Endothelial cell of umbilical vein (primary cell): ENCODE measurements around the gene CORO1A. TPM values are rescaled to one million over a fixed set of nuclear protein-coding genes. Genes with fewer than 3 reads are reported as not detected.

Experiments
- BruUV-seq: library from RNA; stranded (reverse); fragments of 400-500 nt; replicated peaks from 2 replicates; lab custom pipeline; 2021; lab: Mats Ljungman, UMichigan
- CTCF ChIA-PET: fragments of 300-600, 350-600 bp; sonication (Branson Sonifier 250); formaldehyde crosslinking; loops from one replicate; lab custom pipeline; 2021; ENCODE audit warnings: antibody characterized with exemption, inconsistent platforms; lab: Charles Lee
- POLR2A ChIA-PET: fragments of 300-600, 350-600 bp; sonication (Branson Sonifier 250); formaldehyde crosslinking; loops from one replicate; lab custom pipeline; 2021; ENCODE audit warnings: antibody characterized with exemption, inconsistent platforms; lab: Charles Lee
- DNase-seq: peaks from one replicate; pipeline ENCODE4 v3.0.0-alpha.2; 2011; ENCODE audit warnings: low read depth, low spot score
- FAIRE-seq: peaks from 2 replicates; lab custom pipeline; 2011; peaks lifted over from hg19 to GRCh38; lab: Jason Lieb, UNC
- H2AFZ ChIP-seq: 2 replicates; pipeline ENCODE4 v1.6.0; 2012; ENCODE audit warnings: low read depth, low read length, control low read depth, inconsistent platforms
- H3K27ac ChIP-seq: 2 replicates; pipeline ENCODE4 v1.5.1; 2011; ENCODE audit warnings: low read depth, mild to moderate bottlenecking, control low read depth, low read length, moderate library complexity; ENCODE audit not compliant: insufficient read depth
- H3K27me3 ChIP-seq, 2 experiments: 2 replicates each; pipeline versions ENCODE4 v1.6.0 to v1.6.1; 2011; ENCODE audit warnings: low read length in 2 of 2, mixed read lengths in 1 of 2; ENCODE audit not compliant: control insufficient read depth in 2 of 2, insufficient read depth in 2 of 2
- H3K36me3 ChIP-seq, 2 experiments: 2 replicates in 1 of 2; 3 replicates in 1 of 2; pipeline ENCODE4 v1.5.1; 2011; ENCODE audit warnings: low read length in 2 of 2, mild to moderate bottlenecking in 1 of 2, moderate library complexity in 1 of 2; ENCODE audit not compliant: control insufficient read depth in 2 of 2, insufficient read depth in 2 of 2; ENCODE audit errors: extremely low read depth in 1 of 2
- H3K4me1 ChIP-seq: 3 replicates; pipeline ENCODE4 v1.5.1; 2011; ENCODE audit warnings: mild to moderate bottlenecking, low read length; ENCODE audit not compliant: control insufficient read depth, insufficient read depth; ENCODE audit errors: extremely low read depth
- H3K4me2 ChIP-seq: 2 replicates; pipeline ENCODE4 v1.6.1; 2011; ENCODE audit warnings: low read length, control low read depth, mixed read lengths; ENCODE audit not compliant: insufficient read depth
- H3K4me3 ChIP-seq, 3 experiments: fragments of 200-600 bp in 1 of 3; sonication (generic), shearing (Covaris generic) in 1 of 3; replicated peaks in 1 of 3; 2 replicates each; pipeline ENCODE4 v1.5.1; 2011 to 2016; ENCODE audit warnings: control low read depth in 3 of 3, low read length in 3 of 3, mild to moderate bottlenecking in 2 of 3, inconsistent platforms in 1 of 3, low read depth in 1 of 3, moderate library complexity in 1 of 3; ENCODE audit not compliant: insufficient read depth in 1 of 3
- H3K79me2 ChIP-seq: 2 replicates; pipeline ENCODE4 v1.6.0; 2012; ENCODE audit warnings: low read length, inconsistent platforms; ENCODE audit not compliant: control insufficient read depth, insufficient read depth
- H3K9ac ChIP-seq: replicated peaks from 2 replicates; pipeline ENCODE3; 2011; ENCODE audit warnings: low read length, control low read depth; ENCODE audit not compliant: insufficient read depth; ENCODE audit errors: extremely low read depth
- H3K9me1 ChIP-seq: replicated peaks from 3 replicates; pipeline ENCODE4 v1.6.0; 2011; ENCODE audit warnings: mild to moderate bottlenecking, low read length; ENCODE audit not compliant: control insufficient read depth, insufficient read depth; ENCODE audit errors: extremely low read depth
- H3K9me3 ChIP-seq: replicated peaks from 2 replicates; pipeline ENCODE4 v1.5.1; 2012; ENCODE audit warnings: low read length, inconsistent platforms; ENCODE audit not compliant: control insufficient read depth, insufficient read depth
- H4K20me1 ChIP-seq: replicated peaks from 2 replicates; pipeline ENCODE3; 2011; ENCODE audit warnings: mild to moderate bottlenecking, low read length; ENCODE audit not compliant: control insufficient read depth, insufficient read depth; ENCODE audit errors: extremely low read depth
- EZH2 ChIP-seq: IDR thresholded peaks from 2 replicates; pipeline ENCODE4 v1.6.1; 2012; ENCODE audit warnings: borderline replicate concordance, low read depth, mild to moderate bottlenecking, moderate library complexity, low read length, inconsistent platforms; ENCODE audit not compliant: severe bottlenecking
- FOS ChIP-seq: IDR thresholded peaks from 2 replicates; pipeline ENCODE4 v1.6.1; 2011; ENCODE audit warnings: mild to moderate bottlenecking, low read length, moderate library complexity, borderline replicate concordance; ENCODE audit not compliant: insufficient read depth
- GATA2 ChIP-seq: IDR thresholded peaks from 2 replicates; pipeline ENCODE4 v1.7.0; 2011; ENCODE audit warnings: low read depth, mild to moderate bottlenecking, moderate library complexity, mixed read lengths, low read length; ENCODE audit not compliant: insufficient read length, insufficient read depth
- JUN ChIP-seq: IDR thresholded peaks from 2 replicates; pipeline ENCODE4 v1.6.1; 2011; ENCODE audit warnings: borderline replicate concordance, low read depth; ENCODE audit not compliant: insufficient read length, insufficient read depth
- MAX ChIP-seq: IDR thresholded peaks from 2 replicates; pipeline ENCODE4 v1.6.1; 2011; ENCODE audit not compliant: insufficient read depth, insufficient read length
- MYC ChIP-seq: IDR thresholded peaks from one replicate; pipeline ENCODE4 v1.6.1; 2011; ENCODE audit warnings: mild to moderate bottlenecking, low read depth, low read length
- POLR2A ChIP-seq: IDR thresholded peaks from 2 replicates; pipeline ENCODE4 v1.6.1; 2012; ENCODE audit warnings: low read depth, mild to moderate bottlenecking, control low read depth, low read length
- POLR2AphosphoS5 ChIP-seq: IDR thresholded peaks from 2 replicates; pipeline ENCODE4 v1.6.1; 2012; ENCODE audit warnings: low read depth, mild to moderate bottlenecking, control low read depth, low read length, moderate library complexity; ENCODE audit not compliant: insufficient read depth
- dilution Hi-C: fragments of 300-500 bp; cut with MboI; formaldehyde crosslinking; loops from one replicate; pipeline ENCODE4 v1.15.0; 2019; ENCODE audit warnings: low sequenced_read_pairs; ENCODE audit not compliant: extremely low pct_ligation_motif_present
- intact Hi-C: fragments of 100-400 bp; cut with micrococcal nuclease; formaldehyde crosslinking; loops from one replicate; pipeline ENCODE4 v1.10.0; 2022
- polyA plus RNA-seq, 4 experiments: library from polyadenylated mRNA; depleted of rRNA in 3 of 4; stranded (reverse) in 3 of 4; unstranded in 1 of 4; fragments of >200 nt; gene quantifications; 2 replicates each; pipeline versions ENCODE4 v1.2.1 to v1.2.3, GENCODE V29; 2011 to 2012; ENCODE audit warnings: missing spikeins in 1 of 4
- total RNA-seq: library from RNA; stranded (reverse); gene quantifications from 2 replicates; pipeline ENCODE4 v1.2.3, GENCODE V29; 2021
- TF ChIP-seq, protein P1 (sequence below), 2 donors: IDR thresholded peaks; 1 replicate in 1 of 2; 2 replicates in 1 of 2; pipeline ENCODE4 v1.5.1; 2011; ENCODE audit warnings: low read length in 2 of 2, mild to moderate bottlenecking in 2 of 2, moderate library complexity in 2 of 2, control low read depth in 1 of 2, inconsistent platforms in 1 of 2, low read depth in 1 of 2; ENCODE audit not compliant: insufficient read depth in 1 of 2; ENCODE audit errors: extremely low read depth in 1 of 2

CORO1A gene
- total and polyA plus RNA-seq, 2 donors (not counting 3 experiments of a cell fraction or from before 2014, with no cell fraction given) = 6.1 to 6.4 TPM

GRCh38 chr16:30184891-30185682 lies 1.7 kb downstream of the CORO1A start:
- no peak overlapping the region for H3K4me3 ChIP-seq
- no peak overlapping the region for H3K9ac ChIP-seq
- TF ChIP-seq POLR2AphosphoS5 (no peak), EZH2 (no peak), JUN (no peak), GATA2 (no peak)
- no peaks in the 10 kb centered on the region for H3K9me1 ChIP-seq
- CTCF ChIA-PET = no interaction called here
- H3K27me3 ChIP-seq = no peaks in the 10 kb centered on the region
- no peaks in the 10 kb centered on the region for H3K36me3 ChIP-seq
- no peak overlapping the region for H2AFZ ChIP-seq
- no peak overlapping the region for H3K4me2 ChIP-seq
- H3K27ac ChIP-seq = no peak overlapping the region
- dilution Hi-C loops (no loop called here), intact Hi-C loops (no loop called here)
- no peaks in the 10 kb centered on the region for H4K20me1 ChIP-seq
- no TSS peak for BruUV-seq
- H3K4me1 ChIP-seq = peaks cover 5% of the 10 kb centered on the region
- no peaks in the 10 kb centered on the region for H3K79me2 ChIP-seq
- DNase-seq = no peak
- no peak for FAIRE-seq
- POLR2A ChIA-PET = no interaction called here
- H3K9me3 ChIP-seq = no peaks in the 10 kb centered on the region

DNA sequence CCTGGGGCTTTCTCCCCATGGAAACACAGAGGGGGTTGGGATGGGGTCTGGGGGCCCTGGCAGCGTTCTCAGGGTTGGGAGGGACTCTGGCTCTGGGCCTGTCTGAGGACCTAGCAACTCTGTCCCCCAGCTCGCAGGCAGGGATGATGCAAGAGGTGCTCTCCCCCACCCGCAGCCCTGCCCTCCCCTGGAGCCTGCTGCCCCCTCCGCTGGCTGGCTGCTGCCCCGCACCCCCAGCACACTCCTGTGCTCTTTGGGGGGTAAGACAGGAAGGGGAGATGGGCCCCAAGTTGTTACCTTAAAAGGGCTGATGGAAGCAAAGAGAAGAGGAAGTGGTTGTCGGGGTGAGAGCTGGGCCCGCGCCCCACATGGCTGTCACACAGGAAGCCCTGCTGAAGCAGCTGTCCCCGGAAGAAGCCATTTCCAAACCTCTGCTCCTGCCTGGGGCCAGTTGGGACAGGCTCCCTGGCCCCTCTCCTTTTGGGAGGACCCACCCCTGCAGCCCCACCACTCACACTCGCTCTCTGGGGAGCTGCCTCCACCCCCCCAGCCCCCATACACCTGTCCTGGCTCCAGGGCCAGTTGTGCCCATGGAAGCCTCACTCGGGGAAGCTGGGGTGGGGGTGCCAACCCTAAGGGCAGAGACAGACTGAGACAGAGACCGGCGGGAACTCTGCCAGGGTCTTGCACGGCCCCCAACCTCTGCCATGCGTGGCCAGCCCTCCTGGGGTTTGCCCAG lies 2.5 kb downstream of the CORO1A start:
- FAIRE-seq = no peak
- H3K79me2 ChIP-seq = no peaks in the 10 kb centered on the region
- H3K36me3 ChIP-seq = no peaks in the 10 kb centered on the region
- no peaks in the 10 kb centered on the region for H3K27me3 ChIP-seq
- H3K4me3 ChIP-seq = no peak overlapping the region
- dilution Hi-C loops (no loop called here), intact Hi-C loops (no loop called here)
- H3K27ac ChIP-seq = no peak overlapping the region
- H2AFZ ChIP-seq = no peak overlapping the region
- no peaks in the 10 kb centered on the region for H3K9me1 ChIP-seq
- no peaks in the 10 kb centered on the region for H4K20me1 ChIP-seq
- H3K9me3 ChIP-seq = no peaks in the 10 kb centered on the region
- H3K4me2 ChIP-seq = no peak overlapping the region
- H3K9ac ChIP-seq = no peak overlapping the region
- ChIA-PET CTCF (no interaction called here), POLR2A (no interaction called here)
- BruUV-seq = no TSS peak
- DNase-seq = no peak
- no peak for TF ChIP-seq FOS
- TF ChIP-seq POLR2A = no peak
- TF ChIP-seq, protein P1, sequence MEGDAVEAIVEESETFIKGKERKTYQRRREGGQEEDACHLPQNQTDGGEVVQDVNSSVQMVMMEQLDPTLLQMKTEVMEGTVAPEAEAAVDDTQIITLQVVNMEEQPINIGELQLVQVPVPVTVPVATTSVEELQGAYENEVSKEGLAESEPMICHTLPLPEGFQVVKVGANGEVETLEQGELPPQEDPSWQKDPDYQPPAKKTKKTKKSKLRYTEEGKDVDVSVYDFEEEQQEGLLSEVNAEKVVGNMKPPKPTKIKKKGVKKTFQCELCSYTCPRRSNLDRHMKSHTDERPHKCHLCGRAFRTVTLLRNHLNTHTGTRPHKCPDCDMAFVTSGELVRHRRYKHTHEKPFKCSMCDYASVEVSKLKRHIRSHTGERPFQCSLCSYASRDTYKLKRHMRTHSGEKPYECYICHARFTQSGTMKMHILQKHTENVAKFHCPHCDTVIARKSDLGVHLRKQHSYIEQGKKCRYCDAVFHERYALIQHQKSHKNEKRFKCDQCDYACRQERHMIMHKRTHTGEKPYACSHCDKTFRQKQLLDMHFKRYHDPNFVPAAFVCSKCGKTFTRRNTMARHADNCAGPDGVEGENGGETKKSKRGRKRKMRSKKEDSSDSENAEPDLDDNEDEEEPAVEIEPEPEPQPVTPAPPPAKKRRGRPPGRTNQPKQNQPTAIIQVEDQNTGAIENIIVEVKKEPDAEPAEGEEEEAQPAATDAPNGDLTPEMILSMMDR (IDR thresholded peaks at IDR 0.05; ENCODE audit: extremely low read depth in 1 of 2, insufficient read depth in 1 of 2, low read depth in 1 of 2, low read length in 2 of 2) = no peak
- no peak for TF ChIP-seq GATA2
- TF ChIP-seq JUN = no peak
- TF ChIP-seq MYC = no peak
- TF ChIP-seq POLR2AphosphoS5 = no peak
- TF ChIP-seq MAX = no peak
- TF ChIP-seq EZH2 = no peak
- peaks cover 5% of the 10 kb centered on the region for H3K4me1 ChIP-seq
